ENCODE results near the gene DUSP8.
"Not testable (repeated sequence)": the region's sequence is repeated elsewhere in the genome, so short reads cannot be mapped to it uniquely, and the experiment has no call there.

Gene DUSP8

GRCh38 chr11:1511937-1512496 is 60.1 kb downstream of the DUSP8 start:
- Histone ChIP-seq H3K4me3 (replicated peaks; ENCODE audit: insufficient read depth, low read length) (no peak overlapping the region), H3K27me3 (ENCODE audit: insufficient read depth, poor library complexity, severe bottlenecking) (no peaks in the 10 kb centered on the region), H3K27ac (replicated peaks) (no peak overlapping the region)
- DNase-seq (ENCODE audit: low read depth in 1 of 2, low spot score in 1 of 2), result no peak
- TF ChIP-seq CTCF (IDR thresholded peaks at IDR 0.05; ENCODE audit: insufficient read depth, low read length) (no peak), SPI1 (IDR thresholded peaks at IDR 0.05; ENCODE audit: borderline replicate concordance, low read depth) (no peak), GABPA (IDR thresholded peaks at IDR 0.05; ENCODE audit: low read depth) (no peak), POLR2AphosphoS5 (IDR thresholded peaks at IDR 0.05; ENCODE audit: low read depth) (no peak)
- TF ChIP-seq, protein P1, sequence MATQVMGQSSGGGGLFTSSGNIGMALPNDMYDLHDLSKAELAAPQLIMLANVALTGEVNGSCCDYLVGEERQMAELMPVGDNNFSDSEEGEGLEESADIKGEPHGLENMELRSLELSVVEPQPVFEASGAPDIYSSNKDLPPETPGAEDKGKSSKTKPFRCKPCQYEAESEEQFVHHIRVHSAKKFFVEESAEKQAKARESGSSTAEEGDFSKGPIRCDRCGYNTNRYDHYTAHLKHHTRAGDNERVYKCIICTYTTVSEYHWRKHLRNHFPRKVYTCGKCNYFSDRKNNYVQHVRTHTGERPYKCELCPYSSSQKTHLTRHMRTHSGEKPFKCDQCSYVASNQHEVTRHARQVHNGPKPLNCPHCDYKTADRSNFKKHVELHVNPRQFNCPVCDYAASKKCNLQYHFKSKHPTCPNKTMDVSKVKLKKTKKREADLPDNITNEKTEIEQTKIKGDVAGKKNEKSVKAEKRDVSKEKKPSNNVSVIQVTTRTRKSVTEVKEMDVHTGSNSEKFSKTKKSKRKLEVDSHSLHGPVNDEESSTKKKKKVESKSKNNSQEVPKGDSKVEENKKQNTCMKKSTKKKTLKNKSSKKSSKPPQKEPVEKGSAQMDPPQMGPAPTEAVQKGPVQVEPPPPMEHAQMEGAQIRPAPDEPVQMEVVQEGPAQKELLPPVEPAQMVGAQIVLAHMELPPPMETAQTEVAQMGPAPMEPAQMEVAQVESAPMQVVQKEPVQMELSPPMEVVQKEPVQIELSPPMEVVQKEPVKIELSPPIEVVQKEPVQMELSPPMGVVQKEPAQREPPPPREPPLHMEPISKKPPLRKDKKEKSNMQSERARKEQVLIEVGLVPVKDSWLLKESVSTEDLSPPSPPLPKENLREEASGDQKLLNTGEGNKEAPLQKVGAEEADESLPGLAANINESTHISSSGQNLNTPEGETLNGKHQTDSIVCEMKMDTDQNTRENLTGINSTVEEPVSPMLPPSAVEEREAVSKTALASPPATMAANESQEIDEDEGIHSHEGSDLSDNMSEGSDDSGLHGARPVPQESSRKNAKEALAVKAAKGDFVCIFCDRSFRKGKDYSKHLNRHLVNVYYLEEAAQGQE (IDR thresholded peaks at IDR 0.05; ENCODE audit: insufficient replicate concordance, low read depth), result no peak

- H3K27ac ChIP-seq (replicated peaks), result no peak overlapping the region
Measured at GRCh38 chr11:1510928-1511327, 61.1 kb downstream of the DUSP8 start.

GRCh38 chr11:1510351-1510750 is 61.7 kb downstream of the DUSP8 start:
- H3K4me3 ChIP-seq (replicated peaks; ENCODE audit: insufficient read depth, low read length); DNase-seq (ENCODE audit: low read depth in 1 of 2, low spot score in 1 of 2); H3K27me3 ChIP-seq (ENCODE audit: insufficient read depth, poor library complexity, severe bottlenecking); H3K27ac ChIP-seq (replicated peaks): not testable (repeated sequence)

More at GRCh38 chr11:1510928-1511327, 61.1 kb downstream of the DUSP8 start:
- no peaks in the 10 kb centered on the region for H3K27me3 ChIP-seq (ENCODE audit: insufficient read depth, poor library complexity, severe bottlenecking)
- no peak for DNase-seq (ENCODE audit: low read depth in 1 of 2, low spot score in 1 of 2)
- no peak for TF ChIP-seq SPI1 (IDR thresholded peaks at IDR 0.05; ENCODE audit: borderline replicate concordance, low read depth)
- TF ChIP-seq, protein P1 (IDR thresholded peaks at IDR 0.05; ENCODE audit: insufficient replicate concordance, low read depth), result no peak
- TF ChIP-seq CTCF (IDR thresholded peaks at IDR 0.05; ENCODE audit: insufficient read depth, low read length), result no peak
- no peak for TF ChIP-seq GABPA (IDR thresholded peaks at IDR 0.05; ENCODE audit: low read depth)
- no peak for TF ChIP-seq POLR2AphosphoS5 (IDR thresholded peaks at IDR 0.05; ENCODE audit: low read depth)
- no peak overlapping the region for H3K4me3 ChIP-seq (replicated peaks; ENCODE audit: insufficient read depth, low read length)

DNA sequence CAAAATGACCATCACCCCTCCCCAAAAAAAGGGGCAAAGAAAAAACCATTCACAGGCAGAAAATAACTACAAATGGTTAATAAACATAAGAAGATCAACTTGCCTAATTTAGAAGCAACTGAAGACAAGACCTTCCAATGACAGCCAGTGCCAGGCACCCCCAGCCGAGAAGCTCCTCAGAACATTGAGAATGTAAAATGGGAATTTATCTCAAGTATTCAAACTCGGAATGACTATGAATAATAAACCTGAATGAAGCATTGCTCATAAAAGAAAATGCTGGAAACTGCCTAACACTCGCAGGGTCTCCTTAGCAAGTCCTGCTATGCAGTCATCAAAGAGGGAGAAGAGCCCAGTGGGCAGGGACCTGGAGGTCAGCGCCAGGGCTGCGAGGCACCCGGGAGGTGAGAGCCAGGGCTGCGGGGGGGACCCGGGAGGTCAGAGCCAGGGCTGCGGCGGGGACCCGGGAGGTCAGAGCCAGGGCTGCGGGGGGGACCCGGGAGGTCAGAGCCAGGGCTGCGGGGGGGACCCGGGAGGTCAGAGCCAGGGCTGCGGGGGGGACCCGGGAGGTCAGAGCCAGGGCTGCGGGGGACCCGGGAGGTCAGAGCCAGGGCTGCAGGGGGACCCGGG is 62.3 kb downstream of the DUSP8 start:
- no peak for DNase-seq (ENCODE audit: low read depth in 1 of 2, low spot score in 1 of 2)
- no peaks in the 10 kb centered on the region for H3K27me3 ChIP-seq (ENCODE audit: insufficient read depth, poor library complexity, severe bottlenecking)
- TF ChIP-seq GABPA (IDR thresholded peaks at IDR 0.05; ENCODE audit: low read depth) (no peak), POLR2AphosphoS5 (IDR thresholded peaks at IDR 0.05; ENCODE audit: low read depth) (no peak), CTCF (IDR thresholded peaks at IDR 0.05; ENCODE audit: insufficient read depth, low read length) (no peak)
- no peak overlapping the region for H3K4me3 ChIP-seq (replicated peaks; ENCODE audit: insufficient read depth, low read length)
- no peak overlapping the region for H3K27ac ChIP-seq (replicated peaks)
